A673 (cell line): ENCODE results near the gene PRRT1. TPM values are rescaled to one million over a fixed set of nuclear protein-coding genes. Genes with fewer than 3 reads are reported as not detected.

Experiments
- BruUV-seq: library from RNA; stranded (reverse); fragments of 400-500 nt; replicated peaks from 2 replicates; lab custom pipeline; 2021; lab: Mats Ljungman, UMichigan
- CTCF ChIA-PET: fragments of 300-600 bp; sonication (Branson Sonifier 250); formaldehyde crosslinking; loops from one replicate; lab custom pipeline; 2022; ENCODE audit warnings: antibody characterized with exemption; lab: Charles Lee
- POLR2A ChIA-PET: fragments of 300-600 bp; sonication (Branson Sonifier 250); formaldehyde crosslinking; loops from one replicate; lab custom pipeline; 2022; ENCODE audit warnings: antibody characterized with exemption; ENCODE audit not compliant: low non-redundant PET; lab: Charles Lee
- DNase-seq: peaks from one replicate; pipeline ENCODE4 v3.0.0-alpha.2; 2015; ENCODE audit warnings: low spot score
- H3K27ac ChIP-seq: fragments of 200-600 bp; sonication (generic); 2 replicates; pipeline ENCODE4 v1.5.1; 2016; ENCODE audit warnings: mixed run types, low read depth, mild to moderate bottlenecking, mixed read lengths, antibody characterized with exemption, low read length; ENCODE audit not compliant: poor library complexity, severe bottlenecking
- H3K27me3 ChIP-seq: fragments of 200-600 bp; sonication (generic); replicated peaks from 2 replicates; pipeline ENCODE4 v1.6.1; 2017; ENCODE audit warnings: mixed run types, low read depth, mild to moderate bottlenecking, mixed read lengths, antibody characterized with exemption, low read length; ENCODE audit not compliant: insufficient read depth, poor library complexity
- H3K36me3 ChIP-seq: fragments of 200-600 bp; sonication (generic); 2 replicates; pipeline ENCODE4 v1.6.1; 2016; ENCODE audit warnings: mixed run types, mild to moderate bottlenecking, mixed read lengths, antibody characterized with exemption, low read length; ENCODE audit not compliant: insufficient read depth, poor library complexity, severe bottlenecking
- H3K4me1 ChIP-seq: fragments of 200-600 bp; sonication (generic); 2 replicates; pipeline ENCODE4 v1.6.1; 2017; ENCODE audit warnings: mixed run types, mild to moderate bottlenecking, mixed read lengths, antibody characterized with exemption, low read length; ENCODE audit not compliant: insufficient read depth, poor library complexity, severe bottlenecking
- H3K4me3 ChIP-seq: fragments of 200-600 bp; sonication (generic); 2 replicates; pipeline ENCODE4 v1.5.1; 2016; ENCODE audit warnings: low read depth, mixed run types, mild to moderate bottlenecking, mixed read lengths, low read length; ENCODE audit not compliant: poor library complexity, severe bottlenecking
- H3K9me3 ChIP-seq: fragments of 200-600 bp; sonication (generic); 2 replicates; pipeline ENCODE4 v1.6.1; 2016; ENCODE audit warnings: mixed run types, low read depth, mild to moderate bottlenecking, mixed read lengths, antibody characterized with exemption, low read length; ENCODE audit not compliant: poor library complexity, severe bottlenecking
- EZH2 ChIP-seq: fragments of 200-600 bp; sonication (generic); IDR thresholded peaks from 2 replicates; pipeline ENCODE4 v1.6.1; 2017; ENCODE audit warnings: borderline replicate concordance, low read depth, mild to moderate bottlenecking, mixed read lengths, antibody characterized with exemption, low read length; ENCODE audit not compliant: poor library complexity, severe bottlenecking
- intact Hi-C: fragments of 100-400 bp; cut with micrococcal nuclease; formaldehyde crosslinking; loops from one replicate; pipeline ENCODE4 v1.10.0; 2022; ENCODE audit not compliant: unreplicated experiment
- total RNA-seq: library from RNA; stranded (reverse); gene quantifications from 2 replicates; pipeline ENCODE4 v1.2.3, GENCODE V29; 2021
- TF ChIP-seq, protein P1 (sequence below): fragments of 300-800, 200-600 bp; sonication (generic); conservative IDR thresholded peaks from 2 replicates; pipeline ENCODE4 v1.5.1; 2017; ENCODE audit warnings: low read depth, mild to moderate bottlenecking, antibody characterized with exemption, low read length, moderate library complexity, mixed read lengths

The PRRT1 gene
- total RNA-seq, 1 experiment from 2014 or later: 4.5 TPM

DNA sequence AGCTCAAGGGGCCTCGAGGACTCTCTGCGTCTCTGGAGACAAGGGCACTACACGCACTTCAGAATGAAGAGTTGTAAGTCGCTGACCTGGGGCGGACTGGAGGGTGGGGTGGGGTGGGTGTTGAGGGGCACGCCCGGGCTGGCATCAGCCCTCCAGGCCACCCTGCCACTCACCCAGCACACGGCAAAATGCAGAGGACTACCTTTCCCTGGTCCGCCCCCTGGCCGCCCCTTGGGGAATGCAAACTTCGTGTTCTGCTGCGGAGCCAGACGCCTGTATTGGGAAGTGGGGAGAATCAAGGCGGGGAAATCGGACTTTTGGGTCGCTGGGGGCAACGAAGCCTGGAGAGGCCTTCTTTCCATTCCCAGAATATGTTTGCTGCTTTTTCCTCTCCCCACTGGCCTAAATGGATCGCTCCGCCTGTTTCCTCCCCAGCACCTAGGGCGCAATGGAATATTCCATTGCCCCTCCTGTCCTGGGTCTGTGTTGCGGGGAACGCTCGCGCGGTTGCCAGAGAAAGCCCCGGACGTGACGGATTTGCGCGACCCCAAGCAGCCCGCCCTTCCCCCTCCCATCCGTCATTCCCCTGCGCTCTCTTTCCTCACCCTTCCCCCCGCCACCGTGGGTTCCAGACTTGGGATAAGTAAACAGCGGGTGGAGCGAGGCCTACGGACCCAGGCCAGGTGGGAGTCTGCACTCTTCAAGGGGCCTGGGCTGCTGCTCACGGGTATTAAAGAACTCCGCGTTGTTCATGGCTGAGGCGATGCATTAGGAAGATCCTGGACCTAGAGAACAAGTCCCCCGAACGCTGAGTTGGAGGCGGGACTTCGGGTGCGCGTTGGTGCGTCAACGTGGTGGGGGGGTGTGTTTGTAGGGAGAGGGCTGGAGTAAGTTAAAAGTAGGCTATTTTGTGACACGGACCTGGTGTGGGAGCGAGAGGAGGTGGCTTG lies 2.1 kb upstream of the PRRT1 start, which contains the start of gene PPT2:
Gene PPT2, plus strand, starts transcription at position 578 of the 950 bp plus-strand sequence. CDS start 454 bp downstream, outside the sequence.
- intact Hi-C loops: no loop called here
- H3K36me3 ChIP-seq: peaks cover 29% of the 10 kb centered on the region
- DNase-seq: peak; percentile 97
- H3K4me1 ChIP-seq: peaks cover 24% of the 10 kb centered on the region
- no peaks in the 10 kb centered on the region for H3K9me3 ChIP-seq
- ChIA-PET POLR2A (no interaction called here), CTCF (no interaction called here)
- no peaks in the 10 kb centered on the region for H3K27me3 ChIP-seq
- TF ChIP-seq, protein P1, sequence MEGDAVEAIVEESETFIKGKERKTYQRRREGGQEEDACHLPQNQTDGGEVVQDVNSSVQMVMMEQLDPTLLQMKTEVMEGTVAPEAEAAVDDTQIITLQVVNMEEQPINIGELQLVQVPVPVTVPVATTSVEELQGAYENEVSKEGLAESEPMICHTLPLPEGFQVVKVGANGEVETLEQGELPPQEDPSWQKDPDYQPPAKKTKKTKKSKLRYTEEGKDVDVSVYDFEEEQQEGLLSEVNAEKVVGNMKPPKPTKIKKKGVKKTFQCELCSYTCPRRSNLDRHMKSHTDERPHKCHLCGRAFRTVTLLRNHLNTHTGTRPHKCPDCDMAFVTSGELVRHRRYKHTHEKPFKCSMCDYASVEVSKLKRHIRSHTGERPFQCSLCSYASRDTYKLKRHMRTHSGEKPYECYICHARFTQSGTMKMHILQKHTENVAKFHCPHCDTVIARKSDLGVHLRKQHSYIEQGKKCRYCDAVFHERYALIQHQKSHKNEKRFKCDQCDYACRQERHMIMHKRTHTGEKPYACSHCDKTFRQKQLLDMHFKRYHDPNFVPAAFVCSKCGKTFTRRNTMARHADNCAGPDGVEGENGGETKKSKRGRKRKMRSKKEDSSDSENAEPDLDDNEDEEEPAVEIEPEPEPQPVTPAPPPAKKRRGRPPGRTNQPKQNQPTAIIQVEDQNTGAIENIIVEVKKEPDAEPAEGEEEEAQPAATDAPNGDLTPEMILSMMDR: peak; percentile 25; the same call in 1 of the 2 replicates
- TF ChIP-seq EZH2: no peak
- peak within 1 kb of the TSS; percentile 90 for H3K27ac ChIP-seq
- H3K4me3 ChIP-seq: peak within 1 kb of the TSS; percentile 75
- no TSS peak for BruUV-seq

DNA sequence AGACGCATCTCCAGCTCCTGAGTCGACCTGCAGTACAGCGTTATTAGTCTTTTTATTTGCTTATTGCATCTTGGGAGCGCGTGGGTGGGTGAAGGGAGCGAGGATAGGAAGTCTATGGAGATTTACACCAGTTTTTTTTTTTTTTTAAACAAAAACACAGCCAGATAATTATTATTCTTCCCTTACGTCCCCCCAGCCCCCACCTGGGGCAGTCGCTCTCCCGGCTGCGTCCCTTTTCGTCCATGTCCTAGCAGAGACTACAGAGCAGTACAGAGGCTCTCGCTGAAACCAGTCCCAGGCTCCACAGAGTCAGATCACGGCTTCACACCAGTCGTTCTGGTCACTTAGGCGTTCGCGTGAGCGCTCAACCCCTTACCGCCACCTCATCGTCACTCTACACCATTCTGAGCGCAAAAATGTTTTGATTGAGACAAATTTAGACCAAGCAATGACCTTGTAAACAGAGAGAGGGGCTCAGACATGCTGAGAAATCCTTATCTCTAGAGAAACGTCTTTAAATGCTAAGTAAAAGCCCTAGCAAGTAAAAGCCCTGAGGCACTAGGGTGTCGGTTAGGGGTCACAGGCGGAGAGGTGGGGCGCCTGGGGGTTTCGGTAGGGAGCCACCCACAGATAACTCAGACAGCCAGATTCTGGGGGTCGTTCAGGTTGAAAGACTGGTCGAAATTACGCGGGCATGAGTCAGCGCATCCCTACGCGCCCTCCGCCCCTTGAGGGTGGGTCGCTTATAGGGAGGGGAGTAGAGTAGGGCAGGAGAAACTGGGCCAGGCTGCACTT lies 1.2 kb upstream of the PRRT1 start:
- TF ChIP-seq, protein P1: no peak
- TF ChIP-seq EZH2: no peak
- DNase-seq: no peak
- Histone ChIP-seq H3K4me3 (peak overlapping the region; percentile 75), H3K9me3 (no peaks in the 10 kb centered on the region), H3K27me3 (no peaks in the 10 kb centered on the region), H3K36me3 (peaks cover 22% of the 10 kb centered on the region), H3K27ac (peak overlapping the region; percentile 90), H3K4me1 (peaks cover 24% of the 10 kb centered on the region)
- intact Hi-C loops: no loop called here
- BruUV-seq: TSS peak; percentile 56
- ChIA-PET CTCF (no interaction called here), POLR2A (no interaction called here)

DNA sequence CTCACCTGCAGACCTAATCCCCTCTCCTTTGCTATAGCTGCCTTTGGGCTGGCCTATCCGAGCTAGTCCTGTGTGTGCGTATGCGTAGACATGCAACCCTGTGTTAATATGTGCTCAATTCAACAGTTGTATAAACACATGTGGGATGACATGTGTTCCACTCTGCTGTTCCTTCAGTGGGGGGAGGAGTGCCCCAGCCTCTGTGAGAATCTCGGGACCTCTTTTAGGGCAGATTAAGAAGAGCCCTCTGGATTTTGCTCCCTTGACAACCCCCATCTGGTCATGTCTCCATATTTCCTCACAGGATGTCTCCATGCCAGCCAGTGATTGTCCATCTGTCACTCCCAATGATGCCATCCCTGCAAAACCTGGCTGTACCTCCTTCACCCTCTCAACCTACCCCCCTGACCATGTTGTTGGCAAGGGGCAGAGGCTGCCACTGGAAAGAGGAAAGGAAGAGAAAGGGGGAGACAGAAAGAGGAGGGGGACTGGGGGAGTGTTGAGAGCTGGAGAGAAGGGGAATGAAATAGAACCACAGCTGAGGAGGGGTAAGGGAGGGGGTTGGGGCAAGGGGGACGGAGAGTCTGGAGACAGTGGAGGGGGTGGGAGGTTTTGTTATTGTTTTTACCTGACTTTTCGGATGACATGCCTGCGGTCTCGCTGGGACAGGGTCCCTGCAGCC lies 417 bp downstream of the PRRT1 start:
- no peak for DNase-seq
- intact Hi-C loops: no loop called here
- Histone ChIP-seq H3K9me3 (no peaks in the 10 kb centered on the region), H3K4me3 (no peak overlapping the region), H3K27me3 (no peaks in the 10 kb centered on the region), H3K27ac (no peak overlapping the region), H3K4me1 (peaks cover 24% of the 10 kb centered on the region), H3K36me3 (peaks cover 6% of the 10 kb centered on the region)
- TF ChIP-seq, protein P1: no peak
- TF ChIP-seq EZH2: no peak
- BruUV-seq: no TSS peak
- ChIA-PET CTCF (no interaction called here), POLR2A (no interaction called here)
